H1 (cell line): ENCODE measurements around the gene ATG16L1. TPM values are rescaled to one million over a fixed set of nuclear protein-coding genes. Genes with fewer than 3 reads are reported as not detected.

Experiments
- CTCF ChIA-PET: fragments of 300-600 bp; sonication (Branson Sonifier 250); formaldehyde crosslinking; loops from one replicate; lab custom pipeline; 2021; ENCODE audit not compliant: partially characterized antibody; lab: Charles Lee
- POLR2A ChIA-PET: fragments of 300-600 bp; sonication (Branson Sonifier 250); formaldehyde crosslinking; loops from one replicate; lab custom pipeline; 2021; ENCODE audit warnings: inconsistent platforms; ENCODE audit not compliant: partially characterized antibody; lab: Charles Lee
- DNase-seq, 2 experiments: peaks; one replicate each; pipeline versions ENCODE4 v3.0.0 to v3.0.0-alpha.2; 2010 to 2022; ENCODE audit warnings: low spot score in 2 of 2, low read depth in 1 of 2, mixed read lengths in 1 of 2
- FAIRE-seq: peaks from 2 replicates; lab custom pipeline; 2011; peaks lifted over from hg19 to GRCh38; lab: Jason Lieb, UNC
- H2AFZ ChIP-seq: 2 replicates; pipeline ENCODE4 v1.8.1; 2012; ENCODE audit warnings: low read length, inconsistent platforms
- H2AK5ac ChIP-seq: 2 replicates; pipeline ENCODE4 v1.6.1; 2013; ENCODE audit warnings: low read depth, low read length
- H2BK120ac ChIP-seq: replicated peaks from 2 replicates; pipeline ENCODE3; 2013; ENCODE audit warnings: low read depth, low read length, inconsistent platforms
- H2BK12ac ChIP-seq: 2 replicates; pipeline ENCODE4 v1.6.1; 2013; ENCODE audit warnings: low read depth, low read length
- H2BK15ac ChIP-seq: 2 replicates; pipeline ENCODE4 v1.6.1; 2013; ENCODE audit warnings: low read length
- H2BK20ac ChIP-seq: 2 replicates; pipeline ENCODE4 v1.6.1; 2013; ENCODE audit warnings: low read length
- H2BK5ac ChIP-seq: 2 replicates; pipeline ENCODE4 v1.6.1; 2013; ENCODE audit warnings: low read depth, low read length
- H3K14ac ChIP-seq: 2 replicates; pipeline ENCODE4 v1.6.1; 2013; ENCODE audit warnings: inconsistent platforms; ENCODE audit not compliant: insufficient read length
- H3K18ac ChIP-seq: 2 replicates; pipeline ENCODE4 v1.6.1; 2013; ENCODE audit warnings: low read length; ENCODE audit errors: extremely low read depth
- H3K23ac ChIP-seq: 2 replicates; pipeline ENCODE4 v1.6.1; 2013; ENCODE audit warnings: inconsistent platforms; ENCODE audit not compliant: insufficient read length
- H3K23me2 ChIP-seq: 2 replicates; pipeline ENCODE4 v1.6.1; 2013; ENCODE audit warnings: low read depth, low read length
- H3K27ac ChIP-seq: 2 replicates; pipeline ENCODE4 v1.6.1; 2011; ENCODE audit warnings: low read depth, low read length, inconsistent platforms
- H3K27me3 ChIP-seq, 4 experiments: replicated peaks in 1 of 4; 1 replicate in 1 of 4; 2 replicates in 3 of 4; pipeline versions ENCODE4 v1.6.1 to v1.8.1; 2011 to 2013; ENCODE audit warnings: low read length in 3 of 4, mild to moderate bottlenecking in 3 of 4, inconsistent platforms in 2 of 4, mixed read lengths in 2 of 4, moderate library complexity in 1 of 4; ENCODE audit not compliant: control insufficient read depth in 3 of 4, insufficient read depth in 3 of 4; ENCODE audit errors: extremely low read depth in 1 of 4
- H3K36me3 ChIP-seq, 4 experiments: 2 replicates each; pipeline versions ENCODE4 v1.6.1 to v1.8.1; 2011 to 2013; ENCODE audit warnings: mild to moderate bottlenecking in 4 of 4, low read length in 3 of 4, moderate library complexity in 2 of 4, control low read depth in 1 of 4, inconsistent platforms in 1 of 4; ENCODE audit not compliant: insufficient read depth in 4 of 4, control insufficient read depth in 2 of 4
- H3K4ac ChIP-seq: replicated peaks from 2 replicates; pipeline ENCODE3; 2013; ENCODE audit warnings: low read length, low read depth, mixed read lengths, inconsistent platforms; ENCODE audit not compliant: insufficient read length
- H3K4me1 ChIP-seq, 4 experiments: replicated peaks in 1 of 4; 1 replicate in 1 of 4; 2 replicates in 3 of 4; pipeline versions ENCODE4 v1.6.1 to v1.8.1; 2011 to 2013; ENCODE audit warnings: low read length in 3 of 4, inconsistent platforms in 2 of 4, mixed read lengths in 1 of 4; ENCODE audit not compliant: insufficient read depth in 4 of 4, control insufficient read depth in 3 of 4
- H3K4me2 ChIP-seq, 2 experiments: 2 replicates each; pipeline versions ENCODE4 v1.6.1 to v1.8.1; 2011 to 2013; ENCODE audit warnings: low read depth in 2 of 2, low read length in 2 of 2, control low read depth in 1 of 2, inconsistent platforms in 1 of 2, mild to moderate bottlenecking in 1 of 2; ENCODE audit not compliant: insufficient read depth in 1 of 2
- H3K4me3 ChIP-seq, 4 experiments: fragments of 200-600, 300-600 bp in 1 of 4; sonication (generic), shearing (Covaris generic), sonication (Bioruptor Twin) in 1 of 4; 2 replicates each; pipeline versions ENCODE4 v1.5.1 to v1.8.1; 2011 to 2016; ENCODE audit warnings: low read length in 4 of 4, low read depth in 3 of 4, control low read depth in 2 of 4, inconsistent platforms in 2 of 4, mild to moderate bottlenecking in 2 of 4, mixed read lengths in 1 of 4, moderate library complexity in 1 of 4; ENCODE audit not compliant: insufficient read depth in 2 of 4; ENCODE audit errors: extremely low read depth in 1 of 4
- H3K56ac ChIP-seq: replicated peaks from 2 replicates; pipeline ENCODE3; 2013; ENCODE audit warnings: low read depth, mild to moderate bottlenecking, mixed read lengths, low read length, inconsistent platforms; ENCODE audit not compliant: insufficient read length
- H3K79me1 ChIP-seq: 2 replicates; pipeline ENCODE4 v1.6.1; 2013; ENCODE audit warnings: low read depth, low read length, control low read depth
- H3K79me2 ChIP-seq, 2 experiments: 2 replicates each; pipeline versions ENCODE4 v1.6.1 to v1.8.1; 2012 to 2013; ENCODE audit warnings: low read length in 2 of 2, mild to moderate bottlenecking in 2 of 2, inconsistent platforms in 1 of 2; ENCODE audit not compliant: insufficient read depth in 2 of 2, control insufficient read depth in 1 of 2
- H3K9ac ChIP-seq, 4 experiments: replicated peaks in 1 of 4; 1 replicate in 1 of 4; 2 replicates in 3 of 4; pipeline versions ENCODE4 v1.6.1 to v1.8.1; 2011 to 2013; ENCODE audit warnings: low read depth in 3 of 4, low read length in 3 of 4, control low read depth in 2 of 4, mild to moderate bottlenecking in 2 of 4, moderate library complexity in 2 of 4, inconsistent platforms in 1 of 4; ENCODE audit errors: extremely low read depth in 1 of 4
- H3K9me3 ChIP-seq, 2 experiments: 2 replicates each; pipeline versions ENCODE4 v1.6.1 to v1.8.1; 2012 to 2013; ENCODE audit warnings: mild to moderate bottlenecking in 2 of 2, moderate library complexity in 2 of 2, control low read depth in 1 of 2, inconsistent platforms in 1 of 2, low read depth in 1 of 2, low read length in 1 of 2, mixed read lengths in 1 of 2; ENCODE audit not compliant: insufficient read depth in 2 of 2
- H4K20me1 ChIP-seq, 2 experiments: replicated peaks in 1 of 2; 2 replicates each; pipeline versions ENCODE3 to v1.8.1; 2011 to 2013; ENCODE audit warnings: inconsistent platforms in 2 of 2, low read length in 2 of 2, mild to moderate bottlenecking in 1 of 2; ENCODE audit not compliant: insufficient read depth in 2 of 2, control insufficient read depth in 1 of 2
- H4K5ac ChIP-seq: 2 replicates; pipeline ENCODE4 v1.6.1; 2013; ENCODE audit warnings: low read length, low read depth, mixed read lengths, inconsistent platforms; ENCODE audit not compliant: insufficient read length
- H4K8ac ChIP-seq: 2 replicates; pipeline ENCODE4 v1.8.0; 2013; ENCODE audit warnings: mild to moderate bottlenecking, moderate library complexity, low read length, inconsistent platforms; ENCODE audit not compliant: insufficient read depth; ENCODE audit errors: extremely low read depth
- H4K91ac ChIP-seq: replicated peaks from 2 replicates; pipeline ENCODE3; 2013; ENCODE audit warnings: low read length, mixed read lengths, inconsistent platforms; ENCODE audit not compliant: insufficient read length
- ASH2L ChIP-seq: fragments of 200-600, 300-600 bp; sonication (generic); IDR thresholded peaks from one replicate; pipeline ENCODE4 v1.7.1; 2017; ENCODE audit warnings: low read length
- ATF3 ChIP-seq: IDR thresholded peaks from 2 replicates; pipeline ENCODE4 v1.6.1; 2011; ENCODE audit warnings: low read depth, mild to moderate bottlenecking, low read length; ENCODE audit not compliant: insufficient read depth
- BACH1 ChIP-seq: IDR thresholded peaks from 2 replicates; pipeline ENCODE4 v1.6.1; 2012; ENCODE audit warnings: low read length, improper control_type of control experiment
- BRCA1 ChIP-seq: IDR thresholded peaks from 2 replicates; pipeline ENCODE4 v1.6.1; 2012; ENCODE audit warnings: low read depth, low read length, improper control_type of control experiment
- CBX5 ChIP-seq: fragments of 300-800, 300-1000 bp; sonication (generic); IDR thresholded peaks from 2 replicates; pipeline ENCODE4 v1.7.1; 2016; ENCODE audit warnings: antibody characterized with exemption, low read length, low read depth
- CREB1 ChIP-seq: IDR thresholded peaks from 2 replicates; pipeline ENCODE4 v1.6.1; 2012; ENCODE audit warnings: inconsistent platforms
- EP300 ChIP-seq, 2 experiments: IDR thresholded peaks; 1 replicate in 1 of 2; 2 replicates in 1 of 2; pipeline ENCODE4 v1.6.1; 2011 to 2012; ENCODE audit warnings: low read depth in 2 of 2, low read length in 2 of 2, mild to moderate bottlenecking in 2 of 2, borderline replicate concordance in 1 of 2, inconsistent platforms in 1 of 2, moderate library complexity in 1 of 2
- GTF2F1 ChIP-seq: IDR thresholded peaks from 2 replicates; pipeline ENCODE4 v1.6.1; 2012; ENCODE audit warnings: low read depth, low read length, improper control_type of control experiment, borderline replicate concordance
- HDAC6 ChIP-seq: IDR thresholded peaks from one replicate; pipeline ENCODE4 v1.7.1; 2012; ENCODE audit warnings: low read depth, mild to moderate bottlenecking, inconsistent platforms, low read length, moderate library complexity
- SAP30 ChIP-seq: fragments of 300-600 bp; sonication (generic); IDR thresholded peaks from 2 replicates; pipeline ENCODE4 v1.7.1; 2012; ENCODE audit warnings: low read length, moderate library complexity, mild to moderate bottlenecking, inconsistent platforms; ENCODE audit not compliant: insufficient read depth, insufficient replicate concordance
- SIRT6 ChIP-seq: IDR thresholded peaks from one replicate; pipeline ENCODE4 v1.7.1; 2012; ENCODE audit warnings: low read length, inconsistent platforms
- SIX5 ChIP-seq: IDR thresholded peaks from 2 replicates; pipeline ENCODE4 v1.6.1; 2011; ENCODE audit warnings: mild to moderate bottlenecking, low read depth, low read length
- TAF7 ChIP-seq: optimal IDR thresholded peaks from 2 replicates; pipeline ENCODE3; 2011; ENCODE audit warnings: low read depth, mild to moderate bottlenecking, inconsistent platforms, low read length, moderate library complexity, borderline replicate concordance
- YY1 ChIP-seq: IDR thresholded peaks from 2 replicates; pipeline ENCODE4 v1.6.1; 2011; ENCODE audit warnings: low read depth, mild to moderate bottlenecking, low read length
- ZNF274 ChIP-seq: IDR thresholded peaks from 2 replicates; pipeline ENCODE4 v1.7.0; 2012; ENCODE audit warnings: low read length, borderline replicate concordance; ENCODE audit errors: extremely low read depth
- WGBS, 2 experiments: shearing (Covaris generic) in 1 of 2; methylation state at CpG; one replicate each; pipeline versions ENCODE4 v1.1.6 to v1.1.7; 2013 to 2015; ENCODE audit warnings: low lambda C conversion rate in 2 of 2, mixed read lengths in 2 of 2, inconsistent platforms in 1 of 2, low coverage in 1 of 2, missing lambda C conversion rate in 1 of 2; ENCODE audit not compliant: insufficient replicate concordance in 2 of 2, insufficient coverage in 1 of 2, insufficient read length in 1 of 2; ENCODE audit errors: extremely low coverage in 1 of 2, missing lambda C conversion rate in 1 of 2; 5-methylcytosine and 5-hydroxymethylcytosine counted together
- polyA plus RNA-seq, 7 experiments: library from polyadenylated mRNA; depleted of rRNA in 3 of 7; stranded (reverse) in 5 of 7; unstranded in 2 of 7; fragments of >200 nt in 5 of 7; fragments of 200-250 nt in 2 of 7; gene quantifications; 1 replicate in 5 of 7; 2 replicates in 1 of 7; 4 replicates in 1 of 7; pipeline versions ENCODE4 v1.2.1 to v1.2.3, GENCODE V29; 2011 to 2013; ENCODE audit warnings: missing spikeins in 2 of 7, mixed read lengths in 2 of 7
- total RNA-seq: library from RNA; stranded (reverse); fragmentation: NEBNext Ultra II Directional; extraction: Animal tissue kit (Norgen Biotek cat#: 25700); gene quantifications from 2 replicates; pipeline ENCODE4 v1.2.1, GENCODE V29; 2021

The ATG16L1 gene
- total and polyA plus RNA-seq, 2 of the 8 experiments (the other 6 are each of a cell fraction or from before 2014, with no cell fraction given): 18.3 to 31.0 TPM

DNA sequence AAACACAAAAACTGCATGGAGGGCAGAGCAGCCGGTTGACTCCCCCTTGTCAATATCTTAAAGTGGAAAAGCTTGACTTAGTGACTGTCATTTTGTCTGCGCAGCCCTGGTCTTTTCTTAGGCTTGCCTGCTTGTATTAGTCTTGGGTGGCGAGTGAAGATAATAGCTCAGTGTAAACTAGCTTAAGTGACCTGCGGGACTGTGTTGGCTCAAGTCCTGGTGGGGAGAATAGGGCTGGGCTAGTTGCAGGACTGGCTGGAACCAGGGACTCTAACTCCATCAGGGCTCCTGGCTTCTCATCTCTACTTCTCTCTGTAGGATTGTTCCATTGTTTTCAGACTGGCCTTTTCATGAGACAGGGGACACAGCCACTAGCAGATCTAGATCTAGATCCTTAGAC, 8.1 kb upstream of the ATG16L1 start:
- H4K5ac ChIP-seq: no peak overlapping the region
- FAIRE-seq: no peak
- H3K18ac ChIP-seq: no peak overlapping the region
- DNase-seq: no peak
- no peak overlapping the region for H3K23ac ChIP-seq
- no peak overlapping the region for H3K4ac ChIP-seq
- no peak overlapping the region for H3K9ac ChIP-seq
- no peaks in the 10 kb centered on the region for H3K9me3 ChIP-seq
- H2BK20ac ChIP-seq: no peak overlapping the region
- H3K36me3 ChIP-seq: no peaks in the 10 kb centered on the region
- H2AK5ac ChIP-seq: no peak overlapping the region
- no peak overlapping the region for H3K4me3 ChIP-seq
- H2BK5ac ChIP-seq: no peak overlapping the region
- no peak overlapping the region for H4K8ac ChIP-seq
- H2BK120ac ChIP-seq: no peak overlapping the region
- no peaks in the 10 kb centered on the region for H3K23me2 ChIP-seq
- no peak overlapping the region for H2BK12ac ChIP-seq
- no peaks in the 10 kb centered on the region for H3K79me1 ChIP-seq
- H3K27ac ChIP-seq: no peak overlapping the region
- H2AFZ ChIP-seq: no peak overlapping the region
- no peak overlapping the region for H3K4me2 ChIP-seq
- 84% methylated on average over 4 of the region's 4 CpGs; no CpG with 5 or more reads in 1 of the 2 experiments for WGBS, 2 experiments
- H4K91ac ChIP-seq: no peak overlapping the region
- ChIA-PET POLR2A (no interaction called here), CTCF (interaction anchor here (0.7 to 2.2 kb wide), 2 partner anchors 8 to 114 kb away, joined by 3 to 7 read pairs; partner anchors contain the start of gene ATG16L1)
- H3K14ac ChIP-seq: no peak overlapping the region
- no peak overlapping the region for H2BK15ac ChIP-seq
- no peaks in the 10 kb centered on the region for H4K20me1 ChIP-seq
- no peaks in the 10 kb centered on the region for H3K4me1 ChIP-seq
- H3K79me2 ChIP-seq: no peaks in the 10 kb centered on the region
- no peak overlapping the region for H3K56ac ChIP-seq
- peaks cover 0 to 1% (median 0%) of the 10 kb centered on the region in 4 experiments; a peak in 1 of 7 replicates for H3K27me3 ChIP-seq
- TF ChIP-seq TAF7: no peak
- TF ChIP-seq ATF3: no peak
- no peak for TF ChIP-seq ZNF274
- no peak for TF ChIP-seq YY1
- TF ChIP-seq SIX5: no peak
- no peak for TF ChIP-seq BACH1
- no peak for TF ChIP-seq GTF2F1
- TF ChIP-seq HDAC6: no peak
- TF ChIP-seq BRCA1: no peak
- no peak for TF ChIP-seq CBX5
- no peak for TF ChIP-seq CREB1
- no peak for TF ChIP-seq SIRT6
- no peak for TF ChIP-seq EP300 (IDR thresholded peaks at IDR 0.05; ENCODE audit: borderline replicate concordance in 1 of 2, low read depth in 2 of 2, low read length in 2 of 2)
- TF ChIP-seq SAP30: no peak
- TF ChIP-seq ASH2L: no peak
